ENCODE measurements around the gene CDH23.

The CDH23 gene

GRCh38 chr10:71447676-71448075 lies 51.0 kb downstream of the CDH23 start:
- DNase-seq (ENCODE audit: low read depth, low spot score), result no peak
- no peak overlapping the region for H3K4me3 ChIP-seq (ENCODE audit: low read depth, low read length)
- ChIA-PET CTCF (no interaction called here), POLR2A (no interaction called here)
- TF ChIP-seq CTCF (IDR thresholded peaks at IDR 0.05; ENCODE audit: insufficient read depth, low read length, missing control alignments), result no peak

GRCh38 chr10:71448146-71448545 lies 51.4 kb downstream of the CDH23 start:
- TF ChIP-seq CTCF (IDR thresholded peaks at IDR 0.05; ENCODE audit: insufficient read depth, low read length, missing control alignments), result no peak
- H3K4me3 ChIP-seq (ENCODE audit: low read depth, low read length), result no peak overlapping the region
- POLR2A ChIA-PET, result no interaction called here
- CTCF ChIA-PET, result interaction anchor here (1.2 kb wide), 1 partner anchor 18 kb away, joined by 3 read pairs; no protein-coding TSS in a partner anchor
- DNase-seq (ENCODE audit: low read depth, low spot score), result no peak

GRCh38 chr10:71449026-71449425 lies 52.3 kb downstream of the CDH23 start:
- TF ChIP-seq CTCF (IDR thresholded peaks at IDR 0.05; ENCODE audit: insufficient read depth, low read length, missing control alignments), result no peak
- ChIA-PET POLR2A (no interaction called here), CTCF (interaction anchor here (1.2 kb wide), 1 partner anchor 19 kb away, joined by 3 read pairs; no protein-coding TSS in a partner anchor)
- H3K4me3 ChIP-seq (ENCODE audit: low read depth, low read length), result no peak overlapping the region
- no peak for DNase-seq (ENCODE audit: low read depth, low spot score)

- POLR2A ChIA-PET, result no interaction called here
- H3K4me3 ChIP-seq (ENCODE audit: low read depth, low read length), result no peak overlapping the region
- DNase-seq (ENCODE audit: low read depth, low spot score), result no peak
- no peak for TF ChIP-seq CTCF (IDR thresholded peaks at IDR 0.05; ENCODE audit: insufficient read depth, low read length, missing control alignments)
- CTCF ChIA-PET, result interaction anchor here (1.3 kb wide), 1 partner anchor 119 kb away, joined by 3 read pairs; no protein-coding TSS in a partner anchor
These were observed 55.0 kb downstream of the CDH23 start for GRCh38 chr10:71451754-71452153.

- ChIA-PET POLR2A (no interaction called here), CTCF (interaction anchor here (1.9 kb wide), 1 partner anchor 8 kb away, joined by 4 read pairs; no protein-coding TSS in a partner anchor)
- no peak overlapping the region for H3K4me3 ChIP-seq (ENCODE audit: low read depth, low read length)
- TF ChIP-seq CTCF (IDR thresholded peaks at IDR 0.05; ENCODE audit: insufficient read depth, low read length, missing control alignments), result no peak
- no peak for DNase-seq (ENCODE audit: low read depth, low spot score)
These were observed 56.5 kb downstream of the CDH23 start for GRCh38 chr10:71453186-71453585.

GRCh38 chr10:71454347-71454746 lies 57.6 kb downstream of the CDH23 start:
- H3K4me3 ChIP-seq (ENCODE audit: low read depth, low read length), result no peak overlapping the region
- ChIA-PET POLR2A (interaction anchor here (0.8 kb wide), 1 partner anchor 23 kb away, joined by 3 read pairs; no protein-coding TSS in a partner anchor), CTCF (interaction anchor here (1.9 kb wide), 1 partner anchor 9 kb away, joined by 4 read pairs; no protein-coding TSS in a partner anchor)
- DNase-seq (ENCODE audit: low read depth, low spot score), result no peak
- TF ChIP-seq CTCF (IDR thresholded peaks at IDR 0.05; ENCODE audit: insufficient read depth, low read length, missing control alignments), result no peak
